GM12865 (cell line): ENCODE measurements around the gene PLXNC1.

Experiments used
- DNase-seq: peaks from one replicate; pipeline ENCODE4 v3.0.0; 2010; ENCODE audit warnings: low read depth
- H3K4me3 ChIP-seq: 2 replicates; pipeline ENCODE4 v1.5.1; 2011; ENCODE audit warnings: mild to moderate bottlenecking, low read depth, low read length, control low read depth
- CTCF ChIP-seq: IDR thresholded peaks from 2 replicates; pipeline ENCODE4 v1.5.1; 2011; ENCODE audit warnings: low read length, control low read depth, low read depth, inconsistent platforms; ENCODE audit not compliant: insufficient read depth; ENCODE audit errors: missing control alignments

Gene PLXNC1

GRCh38 chr12:94219622-94220302 lies 71.4 kb downstream of the PLXNC1 start:
- H3K4me3 ChIP-seq, result no peak overlapping the region
- DNase-seq, result no peak
- no peak for TF ChIP-seq CTCF

DNA sequence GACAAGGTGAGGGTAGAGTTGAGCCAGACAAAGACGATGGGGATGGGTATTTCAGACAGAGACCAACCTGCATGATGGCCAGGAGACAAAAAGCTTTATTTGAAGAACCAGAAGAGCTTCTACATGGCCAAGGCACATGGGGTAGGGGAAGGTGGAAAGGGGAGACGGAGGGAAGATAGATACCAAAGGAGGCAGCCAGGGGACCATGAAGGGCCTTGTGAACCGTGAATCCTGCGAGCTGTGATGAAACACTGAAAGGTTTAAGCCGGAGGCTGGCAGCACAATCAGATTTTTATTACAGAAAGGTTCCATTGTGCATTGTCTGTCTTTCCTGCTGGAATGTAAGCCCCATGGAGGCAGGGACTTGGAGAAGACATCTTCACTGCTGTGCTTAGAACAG lies 72.4 kb downstream of the PLXNC1 start:
- no peak for DNase-seq
- no peak for TF ChIP-seq CTCF
- H3K4me3 ChIP-seq, result no peak overlapping the region

DNA sequence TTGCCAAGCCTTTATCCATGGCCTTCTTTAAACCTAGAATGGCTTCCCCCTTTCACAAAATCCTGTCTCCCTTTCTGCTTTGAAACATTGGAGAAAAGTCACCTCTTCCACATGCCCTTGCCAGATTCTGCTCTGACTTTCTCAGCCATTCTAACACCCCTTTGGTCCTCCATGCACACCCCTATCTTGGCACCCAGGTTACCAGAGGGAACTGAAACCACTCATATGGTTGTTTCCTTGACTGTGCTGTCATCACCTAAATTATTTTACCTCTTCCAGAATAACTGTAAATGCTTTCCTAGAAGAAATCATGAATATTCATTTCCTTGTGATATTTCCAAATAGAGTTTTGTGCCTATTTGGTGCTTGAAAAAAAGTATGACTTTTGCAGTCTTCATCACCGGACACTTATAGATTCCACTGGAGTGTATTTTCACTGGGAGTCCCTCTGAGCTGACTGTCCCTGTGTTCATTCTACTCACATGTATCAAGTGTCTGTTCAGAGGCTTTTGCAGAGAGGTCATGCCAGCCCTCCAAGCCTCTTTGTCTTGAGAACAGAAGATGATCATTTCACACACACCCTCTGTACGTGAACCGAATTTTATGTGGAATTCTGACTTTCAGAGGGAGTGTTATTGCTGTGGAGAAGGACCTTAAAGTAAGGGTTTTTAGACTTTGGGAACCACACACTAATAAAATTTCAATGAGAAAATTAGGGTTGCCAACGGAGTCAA lies 74.1 kb downstream of the PLXNC1 start:
- no peak for DNase-seq
- H3K4me3 ChIP-seq, result no peak overlapping the region
- no peak for TF ChIP-seq CTCF

- TF ChIP-seq CTCF, result no peak
- DNase-seq, result no peak
- no peak overlapping the region for H3K4me3 ChIP-seq
Observed at GRCh38 chr12:94223842-94224241, 75.5 kb downstream of the PLXNC1 start.

- H3K4me3 ChIP-seq, result no peak overlapping the region
- TF ChIP-seq CTCF, result no peak
- no peak for DNase-seq
Observed at GRCh38 chr12:94225506-94225905, 77.1 kb downstream of the PLXNC1 start.

GRCh38 chr12:94225947-94226630 lies 77.7 kb downstream of the PLXNC1 start:
- H3K4me3 ChIP-seq, result no peak overlapping the region
- no peak for DNase-seq
- TF ChIP-seq CTCF, result no peak
